Neutrophil (primary cell): Measurements from ENCODE around the gene NT5C.
A peak's percentile ranks its signal among the peaks of the same experiment; 100 is the strongest.

Source experiments
- H3K27ac ChIP-seq: fragments of 200-600 bp; sonication (generic); 2 replicates; pipeline ENCODE4 v1.5.1; 2016; ENCODE audit warnings: mild to moderate bottlenecking, moderate library complexity
- H3K27me3 ChIP-seq: fragments of 200-600 bp; sonication (generic); 2 replicates; pipeline ENCODE4 v1.6.0; 2016; ENCODE audit warnings: mild to moderate bottlenecking
- H3K36me3 ChIP-seq: fragments of 200-600 bp; sonication (generic); 2 replicates; pipeline ENCODE4 v1.5.1; 2017
- H3K4me1 ChIP-seq, 2 experiments: fragments of 200-600 bp in 1 of 2; sonication (generic) in 1 of 2; 1 replicate in 1 of 2; 2 replicates in 1 of 2; pipeline versions ENCODE4 v1.5.1 to v1.6.1; 2013 to 2016; ENCODE audit warnings: low read depth in 1 of 2, low read length in 1 of 2, mild to moderate bottlenecking in 1 of 2, moderate library complexity in 1 of 2; ENCODE audit not compliant: control insufficient read depth in 1 of 2, insufficient read depth in 1 of 2
- H3K4me3 ChIP-seq, 2 experiments: fragments of 200-600 bp in 1 of 2; sonication (generic) in 1 of 2; 1 replicate in 1 of 2; 2 replicates in 1 of 2; pipeline ENCODE4 v1.5.1; 2013 to 2016; ENCODE audit warnings: low read depth in 1 of 2, low read length in 1 of 2, mild to moderate bottlenecking in 1 of 2, moderate library complexity in 1 of 2
- H3K9me3 ChIP-seq: fragments of 200-600 bp; sonication (generic); 2 replicates; pipeline ENCODE4 v1.5.1; 2016
- CTCF ChIP-seq: fragments of 200-600 bp; sonication (generic); IDR thresholded peaks from 2 replicates; pipeline ENCODE4 v1.5.1; 2016; ENCODE audit warnings: antibody characterized with exemption

NT5C gene

DNA sequence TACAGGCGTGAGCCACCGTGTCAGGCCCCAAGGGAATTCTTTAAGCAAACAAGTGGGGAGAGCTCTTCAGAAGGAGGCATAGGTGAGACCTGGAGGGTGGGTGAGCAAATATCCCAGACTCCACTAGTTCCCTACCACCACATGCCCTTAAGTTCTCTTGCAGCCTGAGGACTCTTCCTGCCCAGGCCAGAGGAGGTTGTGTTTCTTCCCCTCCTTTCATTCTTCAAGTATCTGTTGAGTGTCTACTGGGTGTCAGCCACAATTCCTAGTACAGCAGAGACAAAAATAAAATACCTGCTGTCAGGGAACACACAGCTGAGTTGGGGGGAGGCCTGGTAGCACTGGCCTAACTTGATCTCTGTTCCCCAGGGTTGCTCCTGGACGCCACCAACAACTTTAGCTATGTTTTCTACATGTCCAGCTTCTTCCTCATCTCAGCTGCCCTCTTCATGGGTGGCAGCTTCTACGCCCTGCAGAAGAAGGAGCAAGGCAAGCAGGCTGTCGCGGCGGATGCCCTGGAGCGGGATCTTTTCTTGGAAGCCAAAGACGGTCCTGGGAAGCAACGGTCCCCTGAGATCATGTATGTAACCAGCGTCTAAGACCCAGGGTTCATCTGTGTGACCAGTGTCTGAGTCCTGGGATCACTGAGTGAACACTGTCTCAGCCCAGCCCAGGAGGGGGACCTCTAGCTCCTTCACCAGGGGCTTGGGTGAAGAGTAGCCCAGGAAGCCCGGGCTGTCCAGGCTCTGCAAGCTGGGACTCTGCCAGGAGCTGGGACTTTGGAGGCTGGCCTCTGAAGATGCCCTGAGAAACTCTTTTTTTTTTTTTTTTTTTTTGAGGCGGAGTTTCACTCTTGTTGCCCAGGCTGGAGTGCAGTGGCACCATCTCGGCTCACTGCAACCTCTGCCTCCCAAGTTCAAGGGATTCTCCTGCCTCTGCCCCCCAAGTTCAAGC is 27.7 kb downstream of the NT5C start:
- Histone ChIP-seq H3K4me1 (peaks cover 16 to 18% of the 10 kb centered on the region in 2 experiments), H3K27ac (peak overlapping the region; percentile 50), H3K4me3 (no peak overlapping the region), H3K9me3 (no peaks in the 10 kb centered on the region), H3K36me3 (peaks cover 55% of the 10 kb centered on the region), H3K27me3 (no peaks in the 10 kb centered on the region)
- no peak for TF ChIP-seq CTCF

- H3K36me3 ChIP-seq, result peaks cover 68% of the 10 kb centered on the region
Measured at GRCh38 chr17:75102385-75102821, 29.1 kb downstream of the NT5C start.

DNA sequence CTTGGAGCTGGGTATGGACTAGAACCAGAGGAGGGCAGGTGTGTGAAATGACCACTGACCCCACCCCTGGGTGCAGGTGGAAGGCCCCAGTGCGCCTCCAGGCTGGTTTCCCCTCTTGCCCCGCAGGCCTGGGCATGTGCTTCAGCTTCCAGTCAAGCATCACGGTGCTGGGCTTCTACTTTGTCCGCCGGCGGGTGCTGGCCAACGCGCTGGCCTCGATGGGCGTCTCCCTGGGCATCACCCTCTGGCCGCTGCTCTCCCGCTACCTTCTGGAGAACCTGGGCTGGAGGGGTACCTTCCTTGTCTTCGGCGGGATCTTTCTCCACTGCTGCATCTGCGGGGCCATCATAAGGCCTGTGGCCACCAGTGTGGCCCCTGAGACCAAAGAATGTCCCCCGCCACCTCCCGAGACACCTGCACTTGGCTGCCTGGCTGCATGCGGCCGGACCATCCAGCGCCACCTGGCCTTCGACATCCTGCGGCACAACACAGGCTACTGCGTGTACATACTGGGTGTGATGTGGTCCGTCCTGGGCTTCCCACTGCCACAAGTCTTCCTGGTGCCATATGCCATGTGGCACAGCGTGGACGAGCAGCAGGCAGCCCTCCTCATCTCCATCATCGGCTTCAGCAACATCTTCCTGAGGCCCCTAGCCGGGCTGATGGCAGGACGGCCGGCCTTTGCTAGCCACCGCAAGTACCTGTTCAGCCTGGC is 31.5 kb downstream of the NT5C start:
- peaks cover 33 to 38% of the 10 kb centered on the region in 2 experiments for H3K4me1 ChIP-seq
- TF ChIP-seq CTCF, result no peak
- no peaks in the 10 kb centered on the region for H3K27me3 ChIP-seq
- peaks cover 58% of the 10 kb centered on the region for H3K36me3 ChIP-seq
- no peak overlapping the region for H3K27ac ChIP-seq
- no peak overlapping the region for H3K4me3 ChIP-seq
- H3K9me3 ChIP-seq, result no peaks in the 10 kb centered on the region

More at GRCh38 chr17:75102385-75102821, 29.1 kb downstream of the NT5C start:
- no peaks in the 10 kb centered on the region for H3K27me3 ChIP-seq
- H3K9me3 ChIP-seq, result no peaks in the 10 kb centered on the region
- no peak overlapping the region for H3K4me3 ChIP-seq
- peaks cover 10 to 14% of the 10 kb centered on the region in 2 experiments for H3K4me1 ChIP-seq
- TF ChIP-seq CTCF, result no peak
- peak overlapping the region; percentile 87 for H3K27ac ChIP-seq

- no peak overlapping the region for H3K4me3 ChIP-seq
- peaks cover 41 to 48% of the 10 kb centered on the region in 2 experiments for H3K4me1 ChIP-seq
- H3K9me3 ChIP-seq, result no peaks in the 10 kb centered on the region
- H3K27me3 ChIP-seq, result no peaks in the 10 kb centered on the region
- TF ChIP-seq CTCF, result no peak
- peak overlapping the region; percentile 98 for H3K27ac ChIP-seq
- peaks cover 50% of the 10 kb centered on the region for H3K36me3 ChIP-seq
Measured at GRCh38 chr17:75098861-75099260, 32.7 kb downstream of the NT5C start.

- Histone ChIP-seq H3K27me3 (no peaks in the 10 kb centered on the region), H3K27ac (peak overlapping the region; percentile 98), H3K4me3 (no peak overlapping the region), H3K9me3 (no peaks in the 10 kb centered on the region), H3K4me1 (peaks cover 51 to 58% of the 10 kb centered on the region in 2 experiments), H3K36me3 (peaks cover 48% of the 10 kb centered on the region)
- no peak for TF ChIP-seq CTCF
Measured at GRCh38 chr17:75097865-75098264, 33.7 kb downstream of the NT5C start.
